HG03439 (cell line): ENCODE measurements around the gene MAML1.
"Not testable (repeated sequence)": the region's sequence is repeated elsewhere in the genome, so short reads cannot be mapped to it uniquely, and the experiment has no call there.

Experiments
- ATAC-seq: cut with Tn5 transposase; IDR thresholded peaks from one replicate; pipeline ENCODE4 v1.9.1; 2021; ENCODE audit warnings: mild to moderate bottlenecking, moderate library complexity; ENCODE audit not compliant: unreplicated experiment

Gene MAML1

DNA sequence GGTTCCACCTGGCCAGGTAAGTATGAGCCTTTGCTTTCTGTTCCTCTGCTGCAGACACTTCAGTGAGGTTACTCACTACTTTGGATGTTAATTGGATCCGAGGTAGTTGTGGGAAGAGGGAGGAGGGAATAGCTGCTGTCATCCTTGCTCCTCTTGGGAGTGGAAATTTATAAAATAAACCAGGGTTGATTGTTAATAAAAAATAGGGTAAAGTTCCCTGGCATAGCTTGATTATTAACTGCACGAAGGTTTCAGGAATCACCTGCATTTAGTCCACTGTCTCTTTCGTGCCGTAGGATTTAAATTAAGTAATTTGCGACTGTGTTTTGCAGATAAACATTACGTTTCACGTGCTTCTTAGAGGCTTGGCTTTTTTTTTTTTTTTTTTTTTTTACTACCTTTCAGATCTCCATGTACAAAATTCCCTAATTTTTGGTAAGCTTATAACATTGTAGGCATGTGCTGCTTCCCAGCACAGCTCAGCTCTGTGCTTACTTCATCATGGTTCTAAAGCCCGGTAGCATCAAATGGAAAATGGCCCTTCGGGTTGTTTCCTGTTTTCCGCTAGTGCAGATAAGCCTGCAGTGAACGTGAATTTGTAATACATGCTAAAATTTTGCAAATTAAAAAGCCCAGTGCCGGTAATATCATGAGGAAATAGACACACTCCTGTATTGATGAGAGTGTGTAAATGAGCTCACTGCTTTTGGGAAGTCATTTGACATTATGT, 34.3 kb downstream of the MAML1 start:
- no peak for ATAC-seq

DNA sequence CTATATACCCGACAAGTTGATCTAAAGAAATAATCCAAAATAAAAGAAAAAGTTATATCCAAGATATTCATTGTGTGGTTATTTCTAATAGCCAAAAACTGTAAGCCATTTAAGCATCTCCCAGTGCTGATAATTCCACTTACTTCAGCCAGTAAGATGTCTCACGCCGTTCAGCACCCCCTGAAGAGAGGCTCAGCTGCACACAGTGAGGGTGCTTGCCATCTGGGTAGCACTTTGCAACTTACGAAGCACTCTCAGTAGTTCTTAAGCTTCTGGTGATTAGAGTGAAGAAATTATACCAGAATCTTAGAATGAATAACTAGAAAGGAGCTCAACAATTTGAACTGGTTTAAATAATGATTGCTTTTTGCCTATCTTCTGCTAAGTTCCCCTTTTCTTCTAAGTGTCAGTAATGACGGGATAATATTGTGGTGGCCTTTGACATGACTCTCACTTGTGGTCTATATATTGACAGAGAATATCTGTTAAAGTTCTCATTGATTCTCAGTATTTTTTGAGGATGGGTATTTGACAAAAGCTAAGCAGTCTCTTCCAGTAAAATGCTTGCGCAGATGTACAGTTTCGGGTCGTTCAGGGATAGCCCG, 35.0 kb downstream of the MAML1 start:
- ATAC-seq = no peak

DNA sequence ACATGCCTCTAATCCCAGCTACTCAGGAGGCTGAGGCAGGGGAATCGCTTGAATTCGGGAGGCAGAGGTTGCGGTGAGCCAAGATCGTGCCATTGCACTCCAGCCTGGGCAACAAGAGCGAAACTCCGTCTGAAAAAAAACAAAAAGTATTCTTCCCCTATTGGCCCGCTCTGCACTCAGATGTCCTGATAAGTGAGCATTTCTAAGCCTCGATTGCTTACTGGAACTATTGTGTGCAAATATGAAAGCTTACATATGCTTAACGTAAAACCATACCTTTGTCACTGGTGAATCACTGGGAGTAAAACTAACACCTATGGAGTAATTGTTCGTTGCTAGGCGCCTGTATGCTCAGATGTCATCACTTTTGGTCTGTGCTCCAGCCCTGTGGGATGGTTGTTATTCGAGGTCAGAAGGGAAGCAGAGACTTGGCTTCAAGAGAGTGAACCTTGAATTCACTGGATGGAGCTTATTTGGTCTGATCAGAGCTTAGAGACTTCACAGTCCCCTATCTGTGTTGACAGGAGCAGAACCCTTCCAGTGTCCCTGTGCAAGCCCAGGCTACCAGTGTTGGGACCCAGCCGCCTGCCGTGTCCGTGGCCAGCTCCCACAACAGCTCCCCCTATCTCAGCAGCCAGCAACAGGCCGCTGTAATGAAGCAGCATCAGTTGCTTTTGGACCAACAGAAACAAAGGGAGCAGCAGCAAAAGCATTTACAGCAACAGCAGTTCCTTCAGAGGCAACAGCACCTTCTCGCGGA, 35.9 kb downstream of the MAML1 start:
- no peak for ATAC-seq

DNA sequence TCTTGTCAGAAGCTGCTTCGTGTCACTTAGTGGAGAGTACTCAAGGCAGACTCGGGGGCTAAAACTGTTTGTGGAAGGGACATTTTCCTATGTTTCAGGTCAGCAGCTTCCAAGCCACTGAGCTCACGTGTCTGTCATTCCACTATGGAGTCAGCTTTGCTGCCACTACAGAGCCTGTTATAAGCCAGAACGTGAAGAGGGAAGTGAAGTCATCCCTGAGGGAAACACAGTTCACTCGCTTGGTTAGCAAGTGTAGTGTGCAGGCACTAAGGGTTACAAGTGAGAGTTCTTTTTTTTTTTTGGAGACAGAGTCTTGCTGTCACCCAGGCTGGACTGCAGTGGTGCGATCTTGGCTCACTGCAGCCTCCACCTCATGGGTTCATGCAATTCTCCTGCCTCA, 36.6 kb downstream of the MAML1 start:
- no peak for ATAC-seq

DNA sequence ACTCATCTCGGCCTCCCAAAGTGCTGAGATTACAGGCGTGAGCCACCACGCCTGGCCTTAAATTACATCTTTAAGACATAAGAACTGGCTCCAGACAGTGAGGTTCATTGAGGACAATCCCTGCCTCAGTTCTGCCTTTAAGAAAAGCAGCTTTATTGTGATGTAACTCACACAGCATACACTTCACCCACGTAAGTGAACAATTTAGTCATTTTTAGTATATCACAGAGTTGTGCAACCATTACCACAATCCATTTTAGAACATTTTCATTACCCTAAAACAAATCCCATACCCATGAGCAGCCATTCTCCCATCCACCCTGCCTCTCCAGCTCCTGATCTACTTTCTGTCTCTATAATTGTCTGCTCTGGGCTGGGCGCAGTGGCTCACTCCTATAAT, 37.2 kb downstream of the MAML1 start:
- ATAC-seq = no peak

DNA sequence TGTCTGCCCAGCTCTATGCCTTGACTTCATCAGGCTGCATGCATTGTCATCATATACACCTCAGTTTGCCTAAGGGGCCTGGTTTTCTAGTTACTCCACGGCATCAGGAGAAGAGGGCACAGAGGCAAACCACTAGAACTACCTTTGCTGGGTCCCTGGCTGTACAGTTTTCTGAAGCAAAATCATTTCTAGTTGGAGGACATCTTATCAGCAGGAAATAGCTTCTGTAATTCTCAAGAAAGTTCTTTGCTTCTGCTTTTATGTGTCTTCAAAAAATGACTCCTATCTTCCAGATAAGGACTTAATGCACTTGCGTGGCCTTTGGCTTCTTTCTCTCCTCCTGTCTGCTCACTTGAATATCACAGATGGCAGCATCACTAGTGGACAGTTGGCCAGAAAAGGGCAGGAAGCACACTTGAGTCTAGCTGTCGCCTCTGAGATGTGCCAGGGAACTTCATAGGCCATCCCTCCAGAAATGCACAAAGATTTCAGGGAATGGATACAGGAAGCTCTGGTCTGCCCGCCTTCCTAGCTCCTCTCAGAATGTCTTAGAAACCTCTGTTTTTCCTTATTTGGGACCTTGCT, 38.8 kb downstream of the MAML1 start:
- no peak for ATAC-seq

DNA sequence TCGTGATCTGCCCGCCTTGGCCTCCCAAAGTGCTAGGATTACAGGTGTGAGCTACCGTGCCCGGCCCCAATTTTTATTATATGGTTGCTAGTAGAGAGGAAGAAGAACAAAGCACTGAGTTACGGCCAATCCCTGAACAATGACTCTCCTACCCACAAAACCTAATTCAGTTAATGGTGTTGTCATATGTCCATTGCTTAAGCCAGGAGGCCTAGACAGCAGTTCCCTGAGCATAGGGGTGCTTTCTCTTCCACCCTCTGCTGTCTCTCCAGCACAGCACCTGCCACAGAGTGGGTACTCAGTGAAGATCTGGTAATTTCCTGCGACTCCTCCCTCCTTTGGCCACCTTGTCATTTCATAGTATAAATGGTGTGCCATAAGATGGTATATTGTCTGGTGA, 39.7 kb downstream of the MAML1 start:
- ATAC-seq = no peak

DNA sequence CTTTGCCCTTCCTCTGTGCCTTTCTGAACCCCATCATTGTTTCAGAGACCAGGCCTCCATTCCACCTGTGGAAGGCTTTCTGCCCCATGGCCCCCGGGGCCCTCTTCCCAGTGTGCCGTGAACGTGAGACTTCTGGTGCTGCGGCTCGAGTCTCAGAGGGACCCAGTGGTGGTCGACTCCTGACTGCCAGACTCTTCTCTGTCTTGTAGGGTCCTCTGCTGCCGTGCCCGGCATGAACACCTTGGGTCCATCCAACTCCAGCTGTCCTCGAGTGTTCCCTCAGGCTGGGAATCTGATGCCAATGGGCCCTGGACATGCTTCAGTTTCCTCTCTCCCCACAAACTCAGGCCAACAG, 41.0 kb downstream of the MAML1 start:
- no peak for ATAC-seq

DNA sequence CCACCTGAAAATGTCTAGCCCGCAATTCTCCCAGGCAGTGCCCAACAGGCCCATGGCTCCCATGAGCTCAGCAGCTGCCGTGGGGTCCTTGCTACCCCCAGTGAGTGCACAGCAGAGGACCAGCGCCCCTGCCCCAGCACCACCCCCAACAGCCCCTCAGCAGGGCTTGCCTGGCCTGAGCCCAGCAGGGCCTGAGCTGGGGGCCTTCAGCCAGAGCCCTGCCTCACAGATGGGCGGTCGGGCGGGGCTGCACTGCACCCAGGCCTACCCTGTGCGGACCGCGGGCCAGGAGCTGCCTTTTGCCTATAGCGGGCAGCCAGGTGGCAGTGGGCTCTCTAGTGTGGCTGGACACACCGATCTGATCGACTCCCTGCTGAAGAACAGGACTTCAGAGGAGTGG, 41.8 kb downstream of the MAML1 start:
- no peak for ATAC-seq

DNA sequence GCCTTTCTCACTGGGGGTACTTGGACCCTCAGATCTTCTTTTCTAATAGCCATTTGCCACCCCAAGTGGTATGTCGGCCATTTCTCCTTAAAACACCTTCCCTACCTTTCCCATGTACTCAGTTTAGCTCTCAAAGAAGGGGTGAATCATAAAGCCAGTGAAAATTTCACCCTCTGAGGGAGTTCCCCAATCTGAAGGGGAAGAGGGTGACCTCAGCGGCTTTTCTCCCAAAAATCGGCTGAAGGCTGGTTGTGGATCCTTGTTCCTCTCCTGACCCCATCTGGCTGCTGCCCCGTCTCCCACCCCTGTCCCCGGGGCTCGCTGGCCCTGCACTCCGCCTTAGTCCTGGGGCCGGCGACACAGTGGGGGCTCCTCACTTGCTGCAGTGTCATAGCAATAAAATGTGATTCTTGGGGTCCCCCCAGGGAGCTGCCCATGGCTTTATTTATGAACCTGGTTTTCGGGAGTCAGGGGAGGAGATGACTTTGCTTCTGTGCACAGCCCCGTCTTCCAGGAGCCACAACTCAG, 43.9 kb downstream of the MAML1 start:
- ATAC-seq = no peak

DNA sequence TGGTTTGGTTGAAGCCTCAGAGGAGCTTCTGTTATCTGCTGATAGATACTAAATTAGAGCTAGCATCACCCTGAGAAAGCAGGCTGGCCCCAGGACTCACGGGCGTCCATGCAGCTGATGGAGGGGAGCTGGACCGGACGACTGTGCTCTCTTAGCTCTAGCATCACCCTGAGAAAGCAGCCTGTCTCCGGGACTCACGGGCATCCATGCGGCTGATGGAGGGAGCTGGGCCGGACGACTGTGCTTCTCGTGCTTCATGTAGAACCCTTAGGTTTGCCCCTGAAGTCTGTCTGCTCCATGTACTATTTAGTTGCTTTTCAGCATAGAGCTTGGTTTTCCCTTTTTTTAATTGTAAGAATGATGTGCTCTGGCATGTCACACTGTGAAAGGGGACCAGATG, 44.8 kb downstream of the MAML1 start:
- no peak for ATAC-seq

DNA sequence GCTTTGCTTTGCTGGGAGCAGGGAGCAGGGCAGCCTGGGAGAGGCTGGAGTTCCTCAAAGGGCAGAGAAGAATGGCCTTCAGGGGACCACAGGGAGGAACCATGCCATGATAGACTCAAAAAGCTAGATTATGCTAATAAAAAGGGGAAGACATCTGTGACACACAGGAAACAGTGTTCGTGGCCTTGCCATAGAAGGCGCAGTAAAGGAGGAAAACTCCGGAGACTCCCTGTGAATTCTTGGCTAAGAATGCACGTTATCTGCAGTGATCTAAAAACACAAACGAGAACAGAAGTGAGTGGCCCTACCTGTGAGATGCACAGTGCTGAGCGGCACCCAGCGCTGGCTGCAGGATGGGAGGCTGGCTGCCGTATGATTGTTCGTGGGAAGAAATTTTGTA, 45.3 kb downstream of the MAML1 start:
- no peak for ATAC-seq

DNA sequence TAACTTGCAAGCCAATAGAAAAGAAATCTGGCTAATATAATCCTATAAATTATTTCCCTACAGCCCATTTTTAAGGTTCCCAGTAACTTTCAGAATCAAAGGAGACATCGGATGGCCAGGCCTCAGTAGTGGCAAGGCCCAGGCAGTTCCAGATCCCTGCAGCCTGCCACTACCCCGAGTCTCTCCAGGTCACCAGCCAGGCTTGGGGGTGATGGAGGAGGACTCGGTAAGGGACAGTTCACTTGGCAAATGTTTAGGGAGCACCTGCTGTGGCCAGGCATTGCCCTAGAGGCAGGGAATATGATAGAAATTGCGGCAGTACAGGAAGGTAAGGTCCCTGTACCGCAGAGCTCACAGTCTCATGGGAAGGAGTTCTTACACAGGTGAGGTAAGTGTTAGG, 46.0 kb downstream of the MAML1 start:
- no peak for ATAC-seq

DNA sequence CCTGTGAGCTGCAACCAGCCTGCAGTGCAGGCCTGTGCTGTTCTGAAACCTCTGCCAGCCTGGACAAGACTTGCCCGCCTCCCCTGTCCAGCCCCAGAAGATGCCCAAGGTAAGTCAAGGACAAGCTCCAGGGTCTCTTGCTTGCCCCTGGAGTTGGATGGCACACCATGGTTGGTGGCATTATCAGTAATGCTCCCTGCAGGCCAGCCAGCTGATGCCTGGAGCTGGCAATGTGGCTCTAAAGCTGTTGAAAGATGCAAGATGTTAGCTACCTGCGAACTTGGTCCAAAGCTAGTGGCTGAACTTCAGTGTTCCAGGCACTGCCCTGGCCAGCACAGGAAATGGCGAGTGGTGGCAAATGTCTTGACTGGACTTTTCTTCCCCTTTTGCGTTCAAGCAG, 47.2 kb downstream of the MAML1 start:
- ATAC-seq = no peak

DNA sequence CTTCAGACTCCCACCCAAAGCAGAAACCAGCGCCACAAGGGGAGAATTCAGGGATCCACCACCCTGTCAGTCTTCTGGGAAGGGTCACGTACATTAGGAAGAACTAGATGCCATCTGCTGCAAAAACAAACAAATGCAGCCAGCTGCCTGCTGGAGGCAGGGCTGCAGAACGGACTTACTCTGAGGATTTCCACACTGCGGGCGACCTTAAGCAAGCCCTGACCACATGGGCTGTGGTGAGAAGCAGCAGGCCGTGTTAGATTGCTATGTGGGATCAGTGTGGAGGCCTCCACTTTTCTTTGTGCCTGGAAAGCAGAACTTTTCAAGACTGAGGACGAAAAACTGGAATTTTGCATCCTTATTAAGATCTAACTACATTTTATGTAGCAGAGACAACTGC, 47.7 kb downstream of the MAML1 start:
- no peak for ATAC-seq

DNA sequence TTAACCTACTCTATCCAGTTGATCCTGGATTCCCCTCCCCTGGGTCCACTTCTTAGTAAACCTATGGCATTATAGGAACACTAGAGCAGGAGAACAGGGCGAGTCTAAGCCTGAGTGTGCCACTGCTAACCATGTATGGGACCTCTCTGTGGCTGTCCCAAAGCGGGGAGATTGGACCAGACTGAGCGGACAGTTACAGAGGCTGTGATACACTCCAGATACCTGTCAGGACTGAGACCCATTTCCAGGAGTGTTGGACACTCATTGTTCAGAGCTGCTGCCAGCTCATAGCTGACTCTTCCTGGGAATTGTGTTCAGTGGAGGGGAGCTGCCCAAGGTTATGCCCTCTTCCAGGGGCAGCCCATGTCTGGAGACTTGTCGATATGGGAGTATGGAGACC, 49.2 kb downstream of the MAML1 start:
- ATAC-seq = no peak

DNA sequence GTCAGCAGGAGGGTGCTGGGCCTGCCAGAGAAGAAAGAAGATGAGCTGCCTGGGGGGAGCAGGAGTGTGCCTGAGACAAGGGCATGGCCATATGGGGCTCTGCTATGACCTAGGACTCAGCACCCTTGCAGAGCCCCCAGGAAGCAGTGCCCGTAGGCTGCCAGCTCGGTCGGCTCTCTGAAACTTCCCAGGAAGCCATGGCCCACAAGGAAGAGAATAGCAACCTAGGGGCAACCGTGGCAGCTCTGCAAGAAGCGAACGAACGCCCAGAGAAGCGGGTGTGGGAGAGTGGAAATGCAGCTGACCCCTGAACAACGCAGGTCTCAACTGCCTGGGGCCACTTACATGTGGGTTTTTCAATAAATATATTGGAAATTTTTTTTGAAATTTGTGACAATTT, 50.5 kb downstream of the MAML1 start:
- no peak for ATAC-seq

DNA sequence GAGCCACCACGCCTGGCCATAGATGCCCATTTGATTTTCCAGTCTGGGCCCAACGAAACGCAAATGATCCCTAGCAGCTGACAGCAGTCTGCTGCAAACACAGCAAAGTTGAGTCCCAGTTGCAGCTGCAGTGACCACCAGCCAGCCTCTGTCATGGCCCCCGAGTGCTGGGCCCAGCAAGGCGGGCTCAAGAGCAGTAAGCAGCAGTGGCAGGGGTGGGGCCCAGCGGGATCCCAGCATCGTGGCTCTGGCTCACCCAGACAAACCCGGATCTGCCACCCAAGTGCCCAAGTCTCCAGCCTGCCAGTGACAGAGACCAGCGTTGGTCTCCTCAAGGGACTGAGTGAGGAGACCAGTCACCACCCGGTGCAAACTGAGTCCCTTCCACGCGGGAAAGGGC, 54.2 kb downstream of the MAML1 start:
- ATAC-seq = no peak

DNA sequence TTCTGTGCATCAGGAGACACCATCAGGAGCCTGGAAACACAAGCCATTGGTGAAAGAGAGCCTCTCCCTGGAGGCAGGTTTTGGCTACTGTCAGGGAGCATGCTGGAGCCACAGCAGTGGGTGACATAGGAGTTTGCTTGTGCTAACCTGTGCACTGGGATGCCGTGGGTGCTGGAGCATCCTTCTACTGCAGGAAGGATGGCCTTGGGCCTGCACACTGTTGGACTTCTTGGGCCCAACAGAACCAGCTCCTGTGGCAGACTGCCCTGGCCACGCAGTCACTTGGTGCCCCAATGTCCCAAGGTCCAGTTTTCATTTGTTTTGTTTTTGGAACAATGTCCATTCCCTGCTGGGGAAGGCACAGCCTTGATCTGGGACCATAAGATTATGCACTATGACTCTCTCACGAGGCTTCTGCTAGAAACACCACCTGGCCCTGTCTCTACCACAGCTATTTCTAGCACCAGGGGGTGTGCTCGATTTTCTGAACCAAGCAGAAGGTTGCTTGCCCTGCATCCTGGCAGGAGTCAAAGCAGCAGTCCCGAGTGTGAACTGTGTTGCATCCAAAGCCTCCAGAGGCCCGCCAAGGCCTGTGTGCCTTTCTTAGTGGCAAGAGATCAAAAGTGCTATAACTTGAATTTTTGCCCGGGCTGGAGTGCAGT, 55.7 kb downstream of the MAML1 start:
- ATAC-seq = no peak

DNA sequence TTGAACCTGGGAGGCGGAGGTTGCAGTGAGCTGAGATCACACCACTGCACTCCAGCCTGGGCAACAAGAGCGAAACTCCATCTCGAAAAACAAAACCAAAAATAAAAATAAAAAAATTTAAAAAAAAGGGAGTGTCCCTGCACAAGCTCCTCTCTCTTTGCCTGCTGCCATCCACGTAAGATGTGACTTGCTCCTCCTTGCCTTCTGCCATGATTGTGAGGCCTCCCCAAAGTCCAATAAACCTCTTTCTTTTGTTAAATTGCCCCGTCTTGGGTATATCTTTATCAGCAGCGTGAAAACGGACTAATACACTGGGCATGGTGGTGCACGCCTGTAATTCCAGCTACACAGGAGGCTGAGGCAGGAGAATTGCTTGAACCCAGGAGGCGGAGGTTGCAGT, 56.7 kb downstream of the MAML1 start:
- not testable (repeated sequence) for ATAC-seq
